A673 (cell line): ENCODE results near the gene PPP2R5C. TPM values are rescaled to one million over a fixed set of nuclear protein-coding genes. Genes with fewer than 3 reads are reported as not detected.

ENCODE experiments used
- BruUV-seq: library from RNA; stranded (reverse); fragments of 400-500 nt; replicated peaks from 2 replicates; lab custom pipeline; 2021; lab: Mats Ljungman, UMichigan
- CTCF ChIA-PET: fragments of 300-600 bp; sonication (Branson Sonifier 250); formaldehyde crosslinking; loops from one replicate; lab custom pipeline; 2022; ENCODE audit warnings: antibody characterized with exemption; lab: Charles Lee
- POLR2A ChIA-PET: fragments of 300-600 bp; sonication (Branson Sonifier 250); formaldehyde crosslinking; loops from one replicate; lab custom pipeline; 2022; ENCODE audit warnings: antibody characterized with exemption; ENCODE audit not compliant: low non-redundant PET; lab: Charles Lee
- DNase-seq: peaks from one replicate; pipeline ENCODE4 v3.0.0-alpha.2; 2015; ENCODE audit warnings: low spot score
- H3K27ac ChIP-seq: fragments of 200-600 bp; sonication (generic); 2 replicates; pipeline ENCODE4 v1.5.1; 2016; ENCODE audit warnings: mixed run types, low read depth, mild to moderate bottlenecking, mixed read lengths, antibody characterized with exemption, low read length; ENCODE audit not compliant: poor library complexity, severe bottlenecking
- H3K27me3 ChIP-seq: fragments of 200-600 bp; sonication (generic); replicated peaks from 2 replicates; pipeline ENCODE4 v1.6.1; 2017; ENCODE audit warnings: mixed run types, low read depth, mild to moderate bottlenecking, mixed read lengths, antibody characterized with exemption, low read length; ENCODE audit not compliant: insufficient read depth, poor library complexity
- H3K36me3 ChIP-seq: fragments of 200-600 bp; sonication (generic); 2 replicates; pipeline ENCODE4 v1.6.1; 2016; ENCODE audit warnings: mixed run types, mild to moderate bottlenecking, mixed read lengths, antibody characterized with exemption, low read length; ENCODE audit not compliant: insufficient read depth, poor library complexity, severe bottlenecking
- H3K4me1 ChIP-seq: fragments of 200-600 bp; sonication (generic); 2 replicates; pipeline ENCODE4 v1.6.1; 2017; ENCODE audit warnings: mixed run types, mild to moderate bottlenecking, mixed read lengths, antibody characterized with exemption, low read length; ENCODE audit not compliant: insufficient read depth, poor library complexity, severe bottlenecking
- H3K4me3 ChIP-seq: fragments of 200-600 bp; sonication (generic); 2 replicates; pipeline ENCODE4 v1.5.1; 2016; ENCODE audit warnings: low read depth, mixed run types, mild to moderate bottlenecking, mixed read lengths, low read length; ENCODE audit not compliant: poor library complexity, severe bottlenecking
- H3K9me3 ChIP-seq: fragments of 200-600 bp; sonication (generic); 2 replicates; pipeline ENCODE4 v1.6.1; 2016; ENCODE audit warnings: mixed run types, low read depth, mild to moderate bottlenecking, mixed read lengths, antibody characterized with exemption, low read length; ENCODE audit not compliant: poor library complexity, severe bottlenecking
- CTCF ChIP-seq: fragments of 300-800, 200-600 bp; sonication (generic); conservative IDR thresholded peaks from 2 replicates; pipeline ENCODE4 v1.5.1; 2017; ENCODE audit warnings: low read depth, mild to moderate bottlenecking, antibody characterized with exemption, low read length, moderate library complexity, mixed read lengths
- EZH2 ChIP-seq: fragments of 200-600 bp; sonication (generic); IDR thresholded peaks from 2 replicates; pipeline ENCODE4 v1.6.1; 2017; ENCODE audit warnings: borderline replicate concordance, low read depth, mild to moderate bottlenecking, mixed read lengths, antibody characterized with exemption, low read length; ENCODE audit not compliant: poor library complexity, severe bottlenecking
- intact Hi-C: fragments of 100-400 bp; cut with micrococcal nuclease; formaldehyde crosslinking; loops from one replicate; pipeline ENCODE4 v1.10.0; 2022; ENCODE audit not compliant: unreplicated experiment
- total RNA-seq: library from RNA; stranded (reverse); gene quantifications from 2 replicates; pipeline ENCODE4 v1.2.3, GENCODE V29; 2021

The PPP2R5C gene
- total RNA-seq, 1 experiment from 2014 or later, result 113 TPM

GRCh38 chr14:101833045-101833444 lies 71.5 kb downstream of the PPP2R5C start:
- no peaks in the 10 kb centered on the region for H3K9me3 ChIP-seq
- CTCF ChIA-PET, result no interaction called here
- no peak for DNase-seq
- no peaks in the 10 kb centered on the region for H3K4me1 ChIP-seq
- no peak overlapping the region for H3K27ac ChIP-seq
- TF ChIP-seq CTCF (no peak), EZH2 (no peak)
- intact Hi-C loops, result no loop called here
- H3K27me3 ChIP-seq, result no peaks in the 10 kb centered on the region
- H3K36me3 ChIP-seq, result no peaks in the 10 kb centered on the region
- BruUV-seq, result no TSS peak
- H3K4me3 ChIP-seq, result no peak overlapping the region
- POLR2A ChIA-PET, result no interaction called here

- CTCF ChIA-PET, result no interaction called here
- POLR2A ChIA-PET, result no interaction called here
Measured at GRCh38 chr14:101834397-101834796, 72.9 kb downstream of the PPP2R5C start.

GRCh38 chr14:101834800-101835547 lies 73.5 kb downstream of the PPP2R5C start:
- no peaks in the 10 kb centered on the region for H3K27me3 ChIP-seq
- H3K4me1 ChIP-seq, result peaks cover 3% of the 10 kb centered on the region
- no peak overlapping the region for H3K27ac ChIP-seq
- H3K4me3 ChIP-seq, result no peak overlapping the region
- H3K36me3 ChIP-seq, result no peaks in the 10 kb centered on the region
- BruUV-seq, result no TSS peak
- no peaks in the 10 kb centered on the region for H3K9me3 ChIP-seq
- CTCF ChIA-PET, result no interaction called here
- intact Hi-C loops, result no loop called here
- TF ChIP-seq EZH2, result no peak
- no peak for TF ChIP-seq CTCF
- DNase-seq, result no peak
- POLR2A ChIA-PET, result no interaction called here

More at GRCh38 chr14:101834397-101834796, 72.9 kb downstream of the PPP2R5C start:
- H3K9me3 ChIP-seq, result no peaks in the 10 kb centered on the region
- intact Hi-C loops, result no loop called here
- H3K27me3 ChIP-seq, result no peaks in the 10 kb centered on the region
- BruUV-seq, result no TSS peak
- peaks cover 3% of the 10 kb centered on the region for H3K4me1 ChIP-seq
- no peak overlapping the region for H3K4me3 ChIP-seq
- no peak for DNase-seq
- no peaks in the 10 kb centered on the region for H3K36me3 ChIP-seq
- no peak overlapping the region for H3K27ac ChIP-seq
- no peak for TF ChIP-seq CTCF
- no peak for TF ChIP-seq EZH2
